Measurements from ENCODE around the gene RPAP2.
A peak's percentile ranks its signal among the peaks of the same experiment; 100 is the strongest.

- TF ChIP-seq JUN (IDR thresholded peaks at IDR 0.05) = no peak
- TF ChIP-seq CTCF (IDR thresholded peaks at IDR 0.05) = peak; percentile 65
- no peak for TF ChIP-seq MAX (IDR thresholded peaks at IDR 0.05)
These were observed 7.4 kb upstream of the RPAP2 start for GRCh38 chr1:92291372-92291999.
